Chondrocyte (in vitro differentiated cells): ENCODE results near the gene BRD9. TPM values are rescaled to one million over a fixed set of nuclear protein-coding genes. Genes with fewer than 3 reads are reported as not detected.
"Not testable (repeated sequence)": the region's sequence is repeated elsewhere in the genome, so short reads cannot be mapped to it uniquely, and the experiment has no call there.

ENCODE experiments used
- DNase-seq: peaks from one replicate; pipeline ENCODE4 v3.0.0; 2021; ENCODE audit warnings: mixed read lengths, low spot score
- H3K27ac Mint-ChIP-seq: one replicate; pipeline ENCODE4 v1.8.0; 2021; ENCODE audit warnings: mild to moderate bottlenecking, moderate library complexity, mixed read lengths; ENCODE audit not compliant: unreplicated experiment
- H3K27me3 Mint-ChIP-seq: 2 replicates; pipeline ENCODE4 v1.8.0; 2021; ENCODE audit warnings: low read depth, mixed read lengths
- H3K36me3 Mint-ChIP-seq: 2 replicates; pipeline ENCODE4 v1.8.0; 2021; ENCODE audit warnings: low read depth, mixed read lengths
- H3K4me1 Mint-ChIP-seq: 2 replicates; pipeline ENCODE4 v1.8.0; 2021; ENCODE audit warnings: low read depth, mild to moderate bottlenecking, mixed read lengths
- H3K4me3 Mint-ChIP-seq: one replicate; pipeline ENCODE4 v1.8.0; 2021; ENCODE audit warnings: mild to moderate bottlenecking, moderate library complexity, mixed read lengths; ENCODE audit not compliant: unreplicated experiment
- H3K9me3 Mint-ChIP-seq: 2 replicates; pipeline ENCODE4 v1.8.0; 2021; ENCODE audit warnings: low read depth, mixed read lengths
- CTCF ChIP-seq: fragments of 200-600 bp; sonication (generic); IDR thresholded peaks from 2 replicates; pipeline ENCODE4 v1.5.0; 2021; ENCODE audit warnings: antibody characterized with exemption, mild to moderate bottlenecking, moderate library complexity
- total RNA-seq: library from RNA; stranded (reverse); gene quantifications from 3 replicates; pipeline ENCODE4 v1.2.1, GENCODE V29; 2021

The BRD9 gene
- total RNA-seq, 1 donor from 2014 or later: 26.5 TPM

DNA sequence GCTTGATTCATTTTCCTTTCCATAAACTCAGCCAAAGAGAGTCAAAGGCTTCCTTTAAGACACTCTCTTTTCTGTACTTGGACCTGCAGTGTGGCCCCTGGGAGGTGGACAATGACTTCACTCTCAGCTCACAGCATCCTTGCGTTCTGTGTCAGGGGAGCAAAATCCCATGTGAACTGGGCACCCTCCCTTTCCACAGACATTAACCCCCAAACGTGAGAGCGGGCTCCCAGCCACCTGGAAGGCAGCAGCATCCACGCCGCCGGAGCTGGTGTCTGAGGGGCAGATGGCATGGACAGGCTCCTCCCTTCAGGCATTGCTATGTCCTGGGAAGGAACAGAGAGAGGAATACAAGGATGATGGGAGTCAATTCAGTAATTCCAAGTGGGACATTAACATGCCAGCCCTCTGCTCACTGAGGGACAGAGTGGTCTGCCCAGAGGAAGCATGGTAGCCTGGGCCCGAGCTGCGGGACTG is 39.6 kb upstream of the BRD9 start:
- DNase-seq: no peak
- peaks cover 70% of the 10 kb centered on the region for H3K27me3 Mint-ChIP-seq
- no peaks in the 10 kb centered on the region for H3K9me3 Mint-ChIP-seq
- no peak for TF ChIP-seq CTCF
- H3K36me3 Mint-ChIP-seq: peaks cover 5% of the 10 kb centered on the region
- H3K4me1 Mint-ChIP-seq: no peaks in the 10 kb centered on the region
- no peak overlapping the region for H3K27ac Mint-ChIP-seq
- H3K4me3 Mint-ChIP-seq: no peak overlapping the region

- no peak for TF ChIP-seq CTCF
- Mint-ChIP-seq H3K9me3 (no peaks in the 10 kb centered on the region), H3K27me3 (peaks cover 65% of the 10 kb centered on the region), H3K4me3 (no peak overlapping the region), H3K4me1 (peaks cover under 1% of the 10 kb centered on the region), H3K36me3 (peaks cover 5% of the 10 kb centered on the region), H3K27ac (no peak overlapping the region)
- DNase-seq: no peak
These were observed 39.1 kb upstream of the BRD9 start for GRCh38 chr5:931570-932145.

GRCh38 chr5:930866-931265 is 38.3 kb upstream of the BRD9 start:
- H3K27me3 Mint-ChIP-seq: peaks cover 66% of the 10 kb centered on the region
- no peak overlapping the region for H3K27ac Mint-ChIP-seq
- no peaks in the 10 kb centered on the region for H3K9me3 Mint-ChIP-seq
- peaks cover 6% of the 10 kb centered on the region for H3K4me1 Mint-ChIP-seq
- peaks cover 5% of the 10 kb centered on the region for H3K36me3 Mint-ChIP-seq
- TF ChIP-seq CTCF: no peak
- DNase-seq: no peak
- no peak overlapping the region for H3K4me3 Mint-ChIP-seq

DNA sequence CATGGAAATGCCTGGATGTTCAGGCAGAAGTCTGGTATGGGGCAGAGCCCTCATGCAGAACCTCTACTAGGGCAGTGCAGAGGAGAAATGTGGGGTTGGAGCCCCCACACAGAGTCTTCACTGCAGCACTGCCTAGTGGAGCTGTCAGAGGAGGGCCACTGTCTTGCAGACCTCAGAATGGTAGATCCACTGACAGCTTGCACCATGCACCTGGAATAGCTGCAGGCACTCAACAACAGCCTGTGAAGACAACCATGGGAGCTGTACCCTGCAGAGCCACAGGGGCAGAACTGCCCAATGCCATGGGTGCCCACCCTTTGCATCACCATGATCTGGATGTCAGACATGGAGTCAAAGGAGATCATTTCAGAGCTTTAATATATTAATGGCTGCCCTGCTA is 37.0 kb upstream of the BRD9 start:
- Mint-ChIP-seq H3K9me3 (no peaks in the 10 kb centered on the region), H3K4me1 (peaks cover 6% of the 10 kb centered on the region), H3K4me3 (no peak overlapping the region), H3K27ac (no peak overlapping the region), H3K36me3 (peaks cover 3% of the 10 kb centered on the region), H3K27me3 (peaks cover 70% of the 10 kb centered on the region)
- no peak for DNase-seq
- TF ChIP-seq CTCF: no peak

GRCh38 chr5:929182-929581 is 36.6 kb upstream of the BRD9 start:
- not testable (repeated sequence) for H3K4me3 Mint-ChIP-seq, DNase-seq, H3K9me3 Mint-ChIP-seq, H3K4me1 Mint-ChIP-seq, H3K36me3 Mint-ChIP-seq, H3K27ac Mint-ChIP-seq
- peaks cover 72% of the 10 kb centered on the region for H3K27me3 Mint-ChIP-seq
